GM23248 (cell line): Measurements from ENCODE around the gene SLC25A4.

ENCODE experiments used
- EZH2 ChIP-seq: fragments of 200-600 bp; sonication (generic); IDR thresholded peaks from 2 replicates; pipeline ENCODE4 v1.6.1; 2018; ENCODE audit warnings: antibody characterized with exemption, mild to moderate bottlenecking; ENCODE audit not compliant: insufficient read depth, poor library complexity, severe bottlenecking
- EZH2phosphoT487 ChIP-seq: fragments of 200-600 bp; sonication (generic); IDR thresholded peaks from 2 replicates; pipeline ENCODE4 v1.6.1; 2018; ENCODE audit warnings: antibody characterized with exemption, moderate library complexity, mild to moderate bottlenecking, low read depth; ENCODE audit not compliant: insufficient read depth

GRCh38 chr4:185117300-185117934 lies 25.6 kb upstream of the SLC25A4 start:
- TF ChIP-seq EZH2 (no peak), EZH2phosphoT487 (no peak)
